ENCODE measurements around the gene PELI2. TPM values are rescaled to one million over a fixed set of nuclear protein-coding genes. Genes with fewer than 3 reads are reported as not detected.

Gene PELI2
- total RNA-seq, 2 experiments from 2014 or later: 2.7 to 3.4 TPM

DNA sequence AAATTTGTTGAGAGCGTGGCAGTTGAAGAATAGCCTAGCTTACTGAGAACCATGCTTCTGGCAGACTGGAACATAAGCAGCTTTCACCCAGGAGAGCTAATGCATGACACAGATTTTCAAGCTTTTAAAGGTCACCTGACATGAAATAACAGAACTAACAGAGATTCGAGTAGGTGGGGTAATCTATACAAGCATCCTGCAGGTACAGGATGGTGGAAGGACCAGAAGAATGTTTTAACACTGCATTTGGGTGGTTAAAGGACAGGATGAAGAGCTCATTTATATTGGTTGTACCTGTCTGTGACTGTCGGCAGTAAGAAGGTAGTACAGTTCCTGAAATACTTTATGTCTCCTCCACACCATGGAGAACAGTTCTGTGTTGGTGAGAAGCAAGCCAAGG, 8.9 kb downstream of the PELI2 start:
- TF ChIP-seq, protein P1, sequence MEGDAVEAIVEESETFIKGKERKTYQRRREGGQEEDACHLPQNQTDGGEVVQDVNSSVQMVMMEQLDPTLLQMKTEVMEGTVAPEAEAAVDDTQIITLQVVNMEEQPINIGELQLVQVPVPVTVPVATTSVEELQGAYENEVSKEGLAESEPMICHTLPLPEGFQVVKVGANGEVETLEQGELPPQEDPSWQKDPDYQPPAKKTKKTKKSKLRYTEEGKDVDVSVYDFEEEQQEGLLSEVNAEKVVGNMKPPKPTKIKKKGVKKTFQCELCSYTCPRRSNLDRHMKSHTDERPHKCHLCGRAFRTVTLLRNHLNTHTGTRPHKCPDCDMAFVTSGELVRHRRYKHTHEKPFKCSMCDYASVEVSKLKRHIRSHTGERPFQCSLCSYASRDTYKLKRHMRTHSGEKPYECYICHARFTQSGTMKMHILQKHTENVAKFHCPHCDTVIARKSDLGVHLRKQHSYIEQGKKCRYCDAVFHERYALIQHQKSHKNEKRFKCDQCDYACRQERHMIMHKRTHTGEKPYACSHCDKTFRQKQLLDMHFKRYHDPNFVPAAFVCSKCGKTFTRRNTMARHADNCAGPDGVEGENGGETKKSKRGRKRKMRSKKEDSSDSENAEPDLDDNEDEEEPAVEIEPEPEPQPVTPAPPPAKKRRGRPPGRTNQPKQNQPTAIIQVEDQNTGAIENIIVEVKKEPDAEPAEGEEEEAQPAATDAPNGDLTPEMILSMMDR (IDR thresholded peaks at IDR 0.05): no peak
- Mint-ChIP-seq H3K36me3 (ENCODE audit: low read depth) (no peaks in the 10 kb centered on the region), H3K4me3 (no peak overlapping the region), H3K9me3 (no peaks in the 10 kb centered on the region), H3K27ac (no peak overlapping the region), H3K27me3 (peaks cover 5% of the 10 kb centered on the region), H3K4me1 (ENCODE audit: low read depth) (peaks cover 36% of the 10 kb centered on the region)
- intact Hi-C loops (cut with micrococcal nuclease): no loop called here
- POLR2A ChIA-PET: interaction anchor here (1.0 to 1.2 kb wide), 2 partner anchors 10 kb away, joined by 4 to 7 read pairs; partner anchors contain the start of gene PELI2
- ATAC-seq (no peak), DNase-seq (no peak)
- CTCF ChIA-PET: interaction anchor here (1.2 to 1.3 kb wide), 2 partner anchors 9 to 12 kb away, joined by 3 to 4 read pairs; partner anchors contain the start of gene PELI2

DNA sequence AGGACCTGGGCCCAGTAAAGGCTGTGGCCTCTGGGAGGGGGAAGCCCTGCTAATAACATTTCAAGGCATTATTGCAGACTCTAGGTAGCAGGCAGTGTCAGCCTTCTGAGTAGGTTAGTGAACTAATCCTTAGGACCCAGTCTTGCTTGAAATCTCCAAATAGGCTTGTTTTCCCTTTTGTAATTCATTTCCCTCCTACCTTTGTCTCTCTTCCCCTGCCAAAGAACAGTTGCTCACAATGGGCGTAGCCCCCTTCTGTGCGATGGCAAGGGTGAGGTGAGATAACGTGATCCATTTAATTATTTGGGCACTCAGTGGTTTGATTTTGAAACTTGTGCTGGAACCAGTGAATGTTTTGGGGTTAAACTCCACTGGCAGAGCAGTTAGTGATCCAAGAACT, 10.9 kb downstream of the PELI2 start:
- Mint-ChIP-seq H3K4me1 (ENCODE audit: low read depth) (peaks cover 30% of the 10 kb centered on the region), H3K4me3 (no peak overlapping the region), H3K27me3 (peaks cover 2% of the 10 kb centered on the region), H3K27ac (no peak overlapping the region), H3K9me3 (no peaks in the 10 kb centered on the region), H3K36me3 (ENCODE audit: low read depth) (no peaks in the 10 kb centered on the region)
- intact Hi-C loops (cut with micrococcal nuclease): no loop called here
- POLR2A ChIA-PET: no interaction called here
- ATAC-seq: no peak
- CTCF ChIA-PET: no interaction called here
- TF ChIP-seq, protein P1 (IDR thresholded peaks at IDR 0.05): no peak
- DNase-seq: no peak

DNA sequence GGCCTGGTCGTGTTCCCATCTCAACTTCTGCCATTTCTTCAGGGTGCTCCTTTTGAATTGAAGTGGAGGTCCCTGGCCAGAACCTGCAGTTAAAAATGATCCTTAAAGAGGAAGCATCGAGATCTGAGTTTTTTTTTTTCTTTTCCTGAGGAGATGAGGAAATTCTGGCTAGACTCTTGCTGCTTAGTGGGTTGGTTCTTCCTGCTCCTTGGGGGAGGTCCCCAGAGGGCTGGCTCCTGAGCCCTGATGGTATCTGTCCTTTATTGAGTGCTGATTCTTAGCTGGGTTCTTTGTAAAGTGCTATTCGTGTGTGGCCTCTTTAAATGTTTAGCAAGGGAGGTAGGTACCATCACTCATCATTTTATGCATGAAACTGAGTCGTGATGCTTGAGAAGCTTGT, 11.7 kb downstream of the PELI2 start:
- DNase-seq (no peak), ATAC-seq (no peak)
- CTCF ChIA-PET: no interaction called here
- POLR2A ChIA-PET: no interaction called here
- Mint-ChIP-seq H3K9me3 (no peaks in the 10 kb centered on the region), H3K27me3 (peaks cover 2% of the 10 kb centered on the region), H3K4me1 (ENCODE audit: low read depth) (peaks cover 28% of the 10 kb centered on the region), H3K4me3 (no peak overlapping the region), H3K27ac (no peak overlapping the region), H3K36me3 (ENCODE audit: low read depth) (no peaks in the 10 kb centered on the region)
- intact Hi-C loops (cut with micrococcal nuclease): no loop called here
- TF ChIP-seq, protein P1 (IDR thresholded peaks at IDR 0.05): no peak

DNA sequence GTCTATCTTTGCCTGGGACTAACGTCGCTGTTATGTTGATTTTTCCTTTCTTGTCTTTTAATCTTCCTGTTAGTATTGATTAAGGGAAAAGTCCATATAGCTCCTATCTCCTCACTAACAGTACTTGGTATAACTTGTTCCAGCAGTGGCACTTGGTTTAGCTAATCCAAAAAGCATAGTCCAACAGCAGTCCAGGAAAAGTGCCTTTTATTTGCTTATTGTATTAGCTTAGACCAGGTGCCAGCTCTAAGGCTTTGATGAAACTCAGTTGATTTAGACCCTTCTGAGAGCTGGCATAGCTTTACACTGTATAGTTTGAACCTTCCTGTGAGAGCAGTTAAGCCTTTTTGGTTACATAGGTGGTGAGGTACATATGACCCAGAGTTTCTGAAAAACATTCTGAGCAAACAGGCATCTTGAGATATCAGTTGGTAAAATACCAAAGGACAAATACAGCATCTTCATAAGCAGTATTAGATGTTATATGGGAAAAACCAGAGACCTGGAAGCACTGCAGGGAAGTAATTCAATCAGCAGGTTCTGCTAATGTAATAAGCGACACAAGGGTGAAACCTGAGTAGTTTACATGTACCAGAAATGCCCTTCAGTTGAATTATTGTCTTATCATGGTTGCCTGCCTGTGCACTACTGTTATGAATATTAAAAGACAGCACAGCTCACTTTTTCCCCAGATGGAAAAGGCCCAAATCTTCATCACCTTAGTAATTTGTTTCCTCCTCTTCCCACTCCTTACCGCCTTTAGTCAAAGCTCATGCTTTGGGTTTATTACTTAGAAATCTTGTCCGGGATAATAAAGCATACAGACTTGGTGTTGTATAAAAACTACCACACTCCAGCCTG, 13.0 kb downstream of the PELI2 start:
- CTCF ChIA-PET: no interaction called here
- POLR2A ChIA-PET: interaction anchor here (0.7 kb wide), 1 partner anchor 43 kb away, joined by 3 read pairs; no protein-coding TSS in a partner anchor
- no peak for DNase-seq
- no peak overlapping the region for H3K27ac Mint-ChIP-seq
- H3K4me3 Mint-ChIP-seq: no peak overlapping the region
- intact Hi-C loops (cut with micrococcal nuclease): no loop called here
- H3K4me1 Mint-ChIP-seq (ENCODE audit: low read depth): peaks cover 29% of the 10 kb centered on the region
- no peaks in the 10 kb centered on the region for H3K36me3 Mint-ChIP-seq (ENCODE audit: low read depth)
- H3K27me3 Mint-ChIP-seq: peaks cover 3% of the 10 kb centered on the region
- TF ChIP-seq, protein P1 (IDR thresholded peaks at IDR 0.05): no peak
- no peaks in the 10 kb centered on the region for H3K9me3 Mint-ChIP-seq
- peak; percentile 39 for ATAC-seq
